GM19452 (cell line): ENCODE results near the gene CELA3B.
"Not testable (repeated sequence)": the region's sequence is repeated elsewhere in the genome, so short reads cannot be mapped to it uniquely, and the experiment has no call there.

ENCODE experiments used
- ATAC-seq: cut with Tn5 transposase; IDR thresholded peaks from one replicate; pipeline ENCODE4 v1.9.1; 2021; ENCODE audit not compliant: unreplicated experiment

CELA3B gene

GRCh38 chr1:21976703-21977239 is at the start of gene CELA3B:
TSS of gene CELA3B (plus strand) at chr1:21977022. CDS start at chr1:21977040, 18 bp downstream.
- not testable (repeated sequence) for ATAC-seq

- no peak for ATAC-seq
Measured at GRCh38 chr1:21927533-21928237, 49.1 kb upstream of the CELA3B start.

- ATAC-seq: no peak
Measured at GRCh38 chr1:21930080-21930571, 46.7 kb upstream of the CELA3B start.

- no peak for ATAC-seq
Measured at GRCh38 chr1:21930629-21931170, 46.1 kb upstream of the CELA3B start.

GRCh38 chr1:21931171-21932093 is 45.4 kb upstream of the CELA3B start:
- ATAC-seq: no peak

- no peak for ATAC-seq
Measured at GRCh38 chr1:21932127-21932526, 44.7 kb upstream of the CELA3B start.

GRCh38 chr1:21933397-21934248 is 43.2 kb upstream of the CELA3B start:
- no peak for ATAC-seq

GRCh38 chr1:21935393-21935804 is 41.4 kb upstream of the CELA3B start:
- ATAC-seq: no peak

- no peak for ATAC-seq
Measured at GRCh38 chr1:21935891-21936365, 40.9 kb upstream of the CELA3B start.

GRCh38 chr1:21936366-21937031 is 40.3 kb upstream of the CELA3B start:
- ATAC-seq: no peak

GRCh38 chr1:21937034-21937371 is 39.8 kb upstream of the CELA3B start, which contains the start of gene HSPG2:
TSS of gene HSPG2 (minus strand) at chr1:21937310. CDS start at chr1:21937217, 93 bp downstream.
- no peak for ATAC-seq

- ATAC-seq: no peak
Measured at GRCh38 chr1:21937372-21938121, 39.3 kb upstream of the CELA3B start.

GRCh38 chr1:21938732-21939538 is 37.9 kb upstream of the CELA3B start:
- ATAC-seq: no peak

GRCh38 chr1:21939650-21940374 is 37.0 kb upstream of the CELA3B start:
- no peak for ATAC-seq

- ATAC-seq: no peak
Measured at GRCh38 chr1:21940492-21940891, 36.3 kb upstream of the CELA3B start.

GRCh38 chr1:21941370-21941769 is 35.5 kb upstream of the CELA3B start:
- ATAC-seq: no peak

GRCh38 chr1:21942464-21942863 is 34.4 kb upstream of the CELA3B start:
- ATAC-seq: no peak
